22Rv1 (cell line): Measurements from ENCODE around the gene ST3GAL2.

Experiments used
- H3K27ac ChIP-seq: fragments of 450-650 bp; 2 replicates; pipeline ENCODE4 v1.5.1; 2017
- ZFX ChIP-seq: fragments of 450-650 bp; IDR thresholded peaks from 2 replicates; pipeline ENCODE4 v1.6.1; 2017; ENCODE audit warnings: antibody characterized with exemption, borderline replicate concordance
- TF ChIP-seq, protein P1 (sequence below): fragments of 450-650 bp; IDR thresholded peaks from 2 replicates; pipeline ENCODE4 v1.5.1; 2017; ENCODE audit warnings: mild to moderate bottlenecking

ST3GAL2 gene

GRCh38 chr16:70364399-70364798, 74.5 kb downstream of the ST3GAL2 start:
- no peak overlapping the region for H3K27ac ChIP-seq
- no peak for TF ChIP-seq ZFX
- TF ChIP-seq, protein P1, sequence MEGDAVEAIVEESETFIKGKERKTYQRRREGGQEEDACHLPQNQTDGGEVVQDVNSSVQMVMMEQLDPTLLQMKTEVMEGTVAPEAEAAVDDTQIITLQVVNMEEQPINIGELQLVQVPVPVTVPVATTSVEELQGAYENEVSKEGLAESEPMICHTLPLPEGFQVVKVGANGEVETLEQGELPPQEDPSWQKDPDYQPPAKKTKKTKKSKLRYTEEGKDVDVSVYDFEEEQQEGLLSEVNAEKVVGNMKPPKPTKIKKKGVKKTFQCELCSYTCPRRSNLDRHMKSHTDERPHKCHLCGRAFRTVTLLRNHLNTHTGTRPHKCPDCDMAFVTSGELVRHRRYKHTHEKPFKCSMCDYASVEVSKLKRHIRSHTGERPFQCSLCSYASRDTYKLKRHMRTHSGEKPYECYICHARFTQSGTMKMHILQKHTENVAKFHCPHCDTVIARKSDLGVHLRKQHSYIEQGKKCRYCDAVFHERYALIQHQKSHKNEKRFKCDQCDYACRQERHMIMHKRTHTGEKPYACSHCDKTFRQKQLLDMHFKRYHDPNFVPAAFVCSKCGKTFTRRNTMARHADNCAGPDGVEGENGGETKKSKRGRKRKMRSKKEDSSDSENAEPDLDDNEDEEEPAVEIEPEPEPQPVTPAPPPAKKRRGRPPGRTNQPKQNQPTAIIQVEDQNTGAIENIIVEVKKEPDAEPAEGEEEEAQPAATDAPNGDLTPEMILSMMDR = no peak

GRCh38 chr16:70359552-70359951, 79.3 kb downstream of the ST3GAL2 start:
- H3K27ac ChIP-seq = no peak overlapping the region
- TF ChIP-seq ZFX = no peak
- TF ChIP-seq, protein P1 = no peak

DNA sequence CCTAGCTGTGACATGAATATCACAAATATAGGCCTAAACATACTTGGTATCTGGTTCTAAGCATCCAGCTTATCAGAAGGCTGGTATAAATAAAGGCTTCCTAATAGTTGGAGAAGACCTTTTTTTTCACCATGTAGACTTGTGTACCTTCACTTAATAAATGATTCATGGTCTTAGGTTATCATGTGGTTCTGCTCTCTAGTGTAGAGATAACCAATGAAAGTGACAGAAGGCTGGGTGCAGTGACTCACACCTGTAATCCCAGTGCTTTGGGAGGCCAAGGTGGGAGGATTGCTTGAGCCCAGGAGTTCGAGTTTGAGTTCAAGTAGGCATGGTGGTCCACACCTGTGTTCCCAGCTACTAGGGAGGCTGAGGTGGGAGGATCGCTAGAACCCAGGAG, 89.1 kb downstream of the ST3GAL2 start:
- H3K27ac ChIP-seq = no peak overlapping the region
- TF ChIP-seq, protein P1 = no peak
- TF ChIP-seq ZFX = no peak

- no peak overlapping the region for H3K27ac ChIP-seq
- no peak for TF ChIP-seq ZFX
- TF ChIP-seq, protein P1 = no peak
These were observed 89.9 kb downstream of the ST3GAL2 start for GRCh38 chr16:70348991-70349390.

GRCh38 chr16:70345840-70346239, 93.1 kb downstream of the ST3GAL2 start:
- TF ChIP-seq, protein P1 = no peak
- TF ChIP-seq ZFX = no peak
- peak overlapping the region; percentile 81 for H3K27ac ChIP-seq

GRCh38 chr16:70342016-70342415, 96.9 kb downstream of the ST3GAL2 start:
- TF ChIP-seq, protein P1 = no peak
- no peak for TF ChIP-seq ZFX
- no peak overlapping the region for H3K27ac ChIP-seq

GRCh38 chr16:70341600-70341999, 97.3 kb downstream of the ST3GAL2 start:
- no peak overlapping the region for H3K27ac ChIP-seq
- no peak for TF ChIP-seq ZFX
- TF ChIP-seq, protein P1 = no peak
